ENCODE results near the gene SPOP. TPM values are rescaled to one million over a fixed set of nuclear protein-coding genes. Genes with fewer than 3 reads are reported as not detected.

The SPOP gene
- total and polyA plus RNA-seq, 2 of the 4 experiments (the other 2 are of a cell fraction), result 24.9 to 47.5 TPM

- CTCF ChIA-PET, result interaction anchor here (1.5 kb wide), 1 partner anchor 118 kb away, joined by 4 read pairs; no protein-coding TSS in a partner anchor
Measured at GRCh38 chr17:49687878-49688491, 10.1 kb upstream of the SPOP start.

More at GRCh38 chr17:49687878-49688491, 10.1 kb upstream of the SPOP start:
- Histone ChIP-seq H4K91ac (ENCODE audit: insufficient read depth, low read depth, low read length) (peak overlapping the region; percentile 70), H3K27me3 (ENCODE audit: control insufficient read depth, insufficient read depth, low read length) (peaks cover 6% of the 10 kb centered on the region; the same call in 1 of the 2 replicates), H3K9me3 (ENCODE audit: control insufficient read depth, insufficient read depth, low read length) (no peaks in the 10 kb centered on the region), H2AK9ac (replicated peaks; ENCODE audit: low read depth, low read length, poor library complexity) (peak overlapping the region; percentile 79), H2AFZ (replicated peaks; ENCODE audit: low read length, poor library complexity) (peak overlapping the region; percentile 90), H4K5ac (ENCODE audit: low read depth, low read length) (peak overlapping the region; percentile 19), H3K36me3 (ENCODE audit: control insufficient read depth, insufficient read depth, low read length) (no peaks in the 10 kb centered on the region), H3K9me1 (ENCODE audit: insufficient read depth, low read length) (peaks cover 8% of the 10 kb centered on the region), H2BK120ac (ENCODE audit: low read depth, low read length) (peak overlapping the region; percentile 70), H2BK5ac (ENCODE audit: low read depth, low read length, poor library complexity, severe bottlenecking) (peak overlapping the region; percentile 58), H3K4me2 (ENCODE audit: low read depth, low read length) (no peak overlapping the region), H3K4me3 (ENCODE audit: insufficient read depth, low read depth, low read length) (no peak overlapping the region), H3K23ac (ENCODE audit: low read depth, low read length) (peak overlapping the region; percentile 13; the same call in 1 of the 2 replicates), H2AK5ac (ENCODE audit: low read depth, low read length) (0 out of 2 replicates have a peak overlapping the region, but pooled peaks have one; percentile 60), H3K4ac (ENCODE audit: low read depth, low read length) (peak overlapping the region; percentile 57), H3K14ac (replicated peaks; ENCODE audit: low read depth, low read length) (peak overlapping the region; percentile 71), H3K9ac (ENCODE audit: low read depth, low read length) (no peak overlapping the region), H3K4me1 (ENCODE audit: control insufficient read depth, insufficient read depth, low read length) (peaks cover 2% of the 10 kb centered on the region; the same call in 1 of the 2 replicates), H4K8ac (ENCODE audit: low read depth in 2 of 2, low read length in 2 of 2) (peak overlapping the region; percentile 51 to 99), H2BK20ac (ENCODE audit: low read depth, low read length) (peak overlapping the region; percentile 18), H3K18ac (ENCODE audit: low read depth, low read length) (no peak overlapping the region), H2BK15ac (ENCODE audit: low read depth, low read length) (peak overlapping the region; percentile 45; the same call in 1 of the 3 replicates), H4K20me1 (ENCODE audit: insufficient read depth, low read length) (no peaks in the 10 kb centered on the region), H3K27ac (ENCODE audit: insufficient read depth, low read length) (peak overlapping the region; percentile 14; the same call in 1 of the 2 replicates), H3K79me1 (ENCODE audit: low read depth in 1 of 2, low read length in 2 of 2) (no peaks in the 10 kb centered on the region), H3K56ac (ENCODE audit: extremely low read depth, insufficient read depth, low read length) (no peak overlapping the region)
- POLR2A ChIA-PET (ENCODE audit: unreplicated experiment), result no interaction called here
- intact Hi-C loops (cut with micrococcal nuclease) (no loop called here), dilution Hi-C loops (cut with HindIII; ENCODE audit: low sequenced_read_pairs, unreplicated experiment) (no loop called here), in situ Hi-C loops (cut with MboI; ENCODE audit: low sequenced_read_pairs) (no loop called here)
- ATAC-seq (ENCODE audit: low read depth) (peak; percentile 63; the same call in 1 of the 2 replicates), DNase-seq (peak; percentile 61)
- BruUV-seq (replicated peaks), result no TSS peak
- 63% methylated on average over 5 of the region's 10 CpGs; no CpG with 5 or more reads in 1 of the 2 experiments for WGBS, 2 experiments (ENCODE audit: extremely low coverage in 2 of 2, insufficient read length in 1 of 2)
- no peak for TF ChIP-seq MXI1 (IDR thresholded peaks at IDR 0.05; ENCODE audit: borderline replicate concordance, low read depth, low read length)
- TF ChIP-seq CEBPB (IDR thresholded peaks at IDR 0.05; ENCODE audit: low read depth, low read length), result 0 out of 2 replicates have a peak, but pooled peaks have one; percentile 17
